DMS 273 (cell line): ENCODE results near the gene MAGI1.
"Not testable (repeated sequence)": the region's sequence is repeated elsewhere in the genome, so short reads cannot be mapped to it uniquely, and the experiment has no call there.

Experiments used
- DNase-seq: peaks from one replicate; lab custom pipeline; 2025; ENCODE audit not compliant: unreplicated experiment; lab: John Stamatoyannopoulos, UW

MAGI1 gene

GRCh38 chr3:65912647-65913046 lies 126.1 kb downstream of the MAGI1 start:
- DNase-seq = no peak

DNA sequence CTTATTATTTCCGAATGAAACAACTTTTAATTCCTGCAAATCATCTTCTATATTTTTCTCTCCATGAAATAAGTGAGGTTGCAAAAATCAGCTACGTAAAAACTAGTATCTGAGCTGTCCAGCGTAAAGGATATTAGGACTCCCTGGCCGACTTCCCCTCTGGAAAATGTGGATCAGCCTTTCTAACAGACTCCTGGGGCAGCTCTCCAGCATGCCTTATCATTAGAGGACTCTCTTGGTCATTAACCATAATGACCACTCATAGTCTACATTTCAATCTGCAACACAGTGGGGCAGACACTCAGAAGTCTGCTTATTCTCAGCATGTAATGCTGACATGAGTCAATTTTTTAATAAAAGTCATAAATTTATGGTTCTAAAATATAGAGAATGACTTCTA lies 130.1 kb downstream of the MAGI1 start:
- DNase-seq = no peak

DNA sequence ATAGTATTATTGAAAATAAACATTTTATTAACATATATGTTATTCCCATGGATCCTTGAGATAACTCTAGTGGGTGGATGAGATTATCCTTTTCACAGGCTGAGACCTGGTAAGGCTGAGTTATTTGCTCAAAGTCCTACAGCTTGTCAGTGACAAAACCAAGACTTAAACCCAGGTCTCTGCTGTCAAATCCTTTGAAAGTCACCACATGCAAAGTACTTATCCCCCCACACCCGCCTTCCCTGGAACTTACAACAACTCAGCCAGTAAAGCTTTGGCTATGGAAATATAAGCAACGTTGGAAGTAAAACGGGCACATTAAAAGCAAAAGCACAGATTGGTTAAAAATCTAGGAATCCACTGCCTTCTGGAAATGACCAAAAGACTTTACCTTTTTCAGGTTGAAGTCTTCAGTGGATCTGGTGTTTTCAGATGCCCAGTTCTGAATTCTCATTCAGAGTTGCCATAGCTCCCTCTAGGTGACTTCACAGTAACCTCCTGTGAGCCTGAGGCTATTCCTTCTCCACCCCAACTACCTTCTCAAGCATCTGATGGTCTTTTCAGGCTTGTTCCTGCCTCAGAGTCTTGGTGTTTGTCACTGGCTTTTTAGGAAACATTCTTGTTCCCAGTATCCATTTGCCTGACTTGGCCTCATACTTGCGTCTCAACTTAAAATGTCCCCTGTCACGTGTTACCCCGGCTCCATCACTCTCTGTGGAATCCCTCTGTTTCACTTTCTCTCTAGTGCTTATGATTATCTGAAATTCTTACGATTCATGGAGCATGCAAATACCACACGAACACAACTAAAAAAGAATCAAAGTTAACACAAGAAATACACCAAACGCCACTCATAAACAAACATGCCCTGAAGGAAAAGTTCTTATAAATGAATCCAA lies 131.2 kb downstream of the MAGI1 start:
- DNase-seq = no peak

GRCh38 chr3:65905771-65906170 lies 132.9 kb downstream of the MAGI1 start:
- no peak for DNase-seq

DNA sequence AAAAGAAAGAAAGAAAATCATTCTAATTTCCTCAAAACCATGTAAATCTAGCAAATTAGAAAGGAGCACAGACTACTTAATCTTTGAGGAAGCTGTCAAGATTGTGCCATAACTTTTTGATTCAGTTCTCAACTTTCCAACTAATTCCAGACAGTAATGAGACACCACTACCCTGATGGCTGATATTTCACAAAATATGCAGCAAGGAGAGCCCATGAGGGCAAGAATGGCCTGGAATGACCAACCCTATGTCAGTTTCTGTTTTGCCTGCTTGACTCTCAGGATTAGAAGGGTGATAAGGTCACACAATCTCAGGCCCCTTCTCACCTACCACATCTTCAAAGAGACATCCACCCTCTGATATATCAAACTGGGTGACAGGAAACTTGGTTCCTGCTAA lies 134.7 kb downstream of the MAGI1 start:
- no peak for DNase-seq

DNA sequence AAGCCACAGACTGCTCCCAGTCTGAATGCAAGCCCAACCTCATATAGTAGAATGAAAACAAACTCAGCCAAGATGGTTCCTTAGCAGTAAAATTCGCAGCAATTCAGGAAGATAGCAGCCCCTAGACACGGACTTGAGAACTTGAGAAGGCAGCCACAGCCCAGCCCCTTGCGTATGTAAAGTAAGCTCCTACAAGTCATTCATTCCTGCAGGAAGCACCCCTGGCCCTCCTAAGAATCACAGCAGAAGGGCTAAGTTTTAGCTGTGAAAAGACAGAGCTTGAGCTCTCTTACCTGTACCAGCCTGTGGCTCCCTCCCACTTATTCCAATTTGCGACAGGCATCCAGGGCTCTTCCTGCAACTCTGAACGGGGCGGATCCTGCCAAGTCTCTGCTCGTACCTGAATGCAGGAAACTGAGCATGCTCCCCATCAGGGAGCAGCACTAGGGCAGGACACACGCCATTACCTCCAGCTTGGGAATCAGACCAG lies 136.4 kb downstream of the MAGI1 start:
- DNase-seq = no peak

DNA sequence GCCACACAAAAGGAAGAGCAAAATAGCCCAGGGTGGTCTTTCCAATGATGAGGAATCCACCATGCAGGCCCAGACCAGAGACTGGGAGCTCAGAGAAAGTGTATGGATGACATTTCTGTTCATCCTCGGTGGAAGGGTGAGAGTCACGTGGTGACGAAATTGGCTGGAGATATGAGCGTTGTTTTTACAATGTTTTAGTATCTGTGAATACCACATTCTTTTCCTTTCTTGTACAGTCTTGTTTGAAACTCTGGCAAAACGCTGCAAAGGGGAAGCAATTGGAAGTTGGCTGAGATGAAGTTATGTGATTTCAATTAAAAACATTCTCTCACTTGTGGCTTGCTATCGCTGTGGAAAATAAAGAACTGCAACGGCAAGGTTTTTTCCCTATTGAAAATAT lies 137.5 kb downstream of the MAGI1 start:
- DNase-seq = no peak

GRCh38 chr3:65899226-65899625 lies 139.5 kb downstream of the MAGI1 start:
- no peak for DNase-seq

DNA sequence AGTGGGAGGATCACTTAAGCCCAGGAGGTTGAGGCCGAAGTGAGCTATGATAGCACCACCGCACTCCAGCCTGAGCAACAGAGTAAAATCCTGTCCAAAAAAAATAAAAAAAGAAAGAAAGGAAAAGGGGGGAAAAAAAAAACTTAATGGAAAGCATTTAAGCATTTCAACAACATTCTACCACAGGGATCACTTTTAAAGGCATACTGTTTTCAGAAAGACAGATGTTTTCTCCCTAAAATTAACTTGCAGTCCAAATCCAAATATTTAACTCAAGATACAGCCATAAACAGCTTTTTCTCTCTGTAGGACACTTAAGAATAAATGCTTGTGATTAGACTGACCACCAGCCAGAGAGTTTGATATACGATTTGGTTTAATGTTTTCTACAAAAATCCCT lies 141.0 kb downstream of the MAGI1 start:
- no peak for DNase-seq

DNA sequence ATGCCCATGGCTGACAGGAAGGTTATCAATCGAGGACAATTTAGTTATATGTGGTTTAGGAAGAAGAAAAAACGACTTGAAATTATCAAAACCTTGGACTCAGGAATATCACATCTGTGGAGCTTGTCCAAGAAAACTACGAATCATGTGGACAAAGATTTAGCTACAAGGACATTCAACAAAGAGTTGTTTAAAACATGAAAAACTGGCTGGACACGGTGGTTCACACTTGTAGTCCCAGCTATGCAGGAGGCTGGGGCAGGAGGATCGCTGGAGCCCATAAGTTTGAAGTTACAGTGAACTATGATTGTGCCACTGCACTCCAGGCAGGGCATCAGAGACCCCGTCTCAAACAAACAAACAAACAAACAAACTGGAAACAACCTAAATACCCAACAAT lies 142.4 kb downstream of the MAGI1 start:
- DNase-seq = no peak

DNA sequence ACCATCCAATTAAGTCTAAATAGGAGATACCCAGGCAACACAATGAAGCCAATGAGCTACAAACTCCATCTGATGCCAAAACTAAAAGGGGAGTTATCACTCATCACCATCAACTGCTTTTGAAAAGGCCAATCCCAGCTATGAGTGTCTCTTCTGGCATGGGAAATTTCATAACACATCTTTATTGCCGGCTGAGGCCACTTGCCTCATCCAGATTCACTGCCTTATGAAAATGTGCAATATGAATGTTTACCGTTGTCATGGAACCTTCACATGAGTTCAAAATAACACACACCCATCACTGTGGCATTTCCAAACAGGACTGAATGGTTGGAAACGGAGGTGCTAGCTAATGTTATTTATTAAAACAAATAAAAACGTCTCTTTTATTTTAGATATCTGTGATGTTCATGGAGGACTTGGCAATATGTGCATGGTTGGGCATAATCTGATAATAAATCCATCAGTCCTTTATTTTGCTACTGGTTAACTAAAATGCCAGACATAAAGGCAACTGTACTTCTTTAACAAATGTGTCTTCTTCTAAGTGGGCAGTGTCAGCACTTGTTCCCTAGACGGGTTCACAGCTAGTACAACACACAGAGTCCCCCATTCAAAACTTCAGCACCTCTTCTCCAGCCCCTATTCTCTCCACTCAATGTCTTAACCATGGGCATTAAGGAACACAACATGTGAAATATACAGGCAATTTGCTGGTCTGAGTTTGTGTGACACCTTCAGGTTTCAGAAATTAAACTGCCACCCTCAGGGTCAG lies 143.9 kb downstream of the MAGI1 start:
- no peak for DNase-seq

DNA sequence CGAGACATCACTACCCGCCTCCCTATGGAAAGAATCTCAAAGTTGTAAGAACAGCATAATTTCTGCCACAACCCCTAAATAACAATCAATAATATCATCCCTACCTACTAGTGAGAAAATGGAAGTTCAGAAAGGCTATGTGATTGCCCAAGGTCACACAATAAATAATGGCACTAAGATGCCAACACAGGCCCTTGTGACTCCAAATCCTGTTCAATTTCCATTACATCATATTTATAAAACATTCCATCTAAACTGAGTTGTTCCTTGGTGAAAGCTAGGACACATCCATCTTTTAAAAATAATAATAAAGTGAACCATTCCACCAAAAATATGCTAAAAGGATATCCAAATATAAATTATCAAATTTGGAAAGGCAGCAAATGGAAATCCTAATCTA lies 144.6 kb downstream of the MAGI1 start:
- no peak for DNase-seq

- DNase-seq = no peak
These were observed 145.1 kb downstream of the MAGI1 start for GRCh38 chr3:65893631-65894030.

- DNase-seq = not testable (repeated sequence)
These were observed 147.2 kb downstream of the MAGI1 start for GRCh38 chr3:65891477-65891876.

GRCh38 chr3:65890328-65890727 lies 148.4 kb downstream of the MAGI1 start:
- DNase-seq = no peak

DNA sequence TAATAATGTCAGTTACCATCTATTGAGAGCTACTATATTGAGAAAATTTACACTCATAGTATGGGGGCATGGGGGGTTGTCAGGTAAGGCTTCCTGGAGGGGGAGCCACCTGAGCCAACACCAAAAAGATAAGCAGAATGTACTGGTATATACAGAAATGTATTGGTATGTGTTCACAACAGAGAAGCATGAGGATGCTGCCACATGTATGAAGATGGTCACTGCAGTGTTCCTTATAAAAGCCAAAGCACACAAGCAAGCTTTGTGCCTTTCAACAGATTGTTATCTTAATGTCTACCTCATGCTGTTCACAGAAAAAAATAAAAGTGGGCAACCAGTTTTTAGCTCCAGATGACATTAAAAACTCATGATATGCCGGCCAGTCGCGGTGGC lies 149.0 kb downstream of the MAGI1 start:
- DNase-seq = no peak

DNA sequence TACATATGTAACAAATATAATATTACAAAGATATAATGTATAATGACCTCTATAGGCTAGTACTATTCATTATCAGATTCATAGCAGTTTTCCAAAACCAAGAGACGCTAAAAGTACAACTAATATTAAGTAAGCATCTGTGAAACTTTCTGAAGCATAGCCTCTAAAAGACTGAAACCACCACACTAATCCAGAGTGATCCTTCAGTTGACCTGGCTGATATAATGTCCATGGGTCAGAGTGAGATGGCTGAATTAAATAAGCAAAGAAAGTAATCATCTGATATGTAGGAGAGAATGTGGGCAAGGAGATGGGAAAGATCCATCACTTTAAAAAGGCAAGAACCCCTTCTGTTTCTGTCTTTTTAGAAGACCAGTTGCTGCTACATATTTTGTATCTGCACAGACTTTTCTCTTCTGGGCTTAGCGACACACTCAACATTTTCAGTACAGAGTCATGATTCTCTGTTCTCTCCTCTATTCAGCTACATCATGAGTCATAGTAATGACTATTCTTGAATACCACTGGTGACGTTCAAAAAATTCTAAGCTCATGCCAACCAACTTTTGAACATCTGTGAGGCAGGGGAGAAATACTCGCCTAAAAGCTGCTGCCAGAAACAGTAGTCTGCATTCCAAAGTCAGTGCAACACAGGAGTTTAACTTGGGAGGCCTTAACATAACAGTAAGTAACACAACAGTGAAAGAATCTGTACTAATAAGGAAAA lies 149.6 kb downstream of the MAGI1 start:
- DNase-seq = peak; percentile 34

DNA sequence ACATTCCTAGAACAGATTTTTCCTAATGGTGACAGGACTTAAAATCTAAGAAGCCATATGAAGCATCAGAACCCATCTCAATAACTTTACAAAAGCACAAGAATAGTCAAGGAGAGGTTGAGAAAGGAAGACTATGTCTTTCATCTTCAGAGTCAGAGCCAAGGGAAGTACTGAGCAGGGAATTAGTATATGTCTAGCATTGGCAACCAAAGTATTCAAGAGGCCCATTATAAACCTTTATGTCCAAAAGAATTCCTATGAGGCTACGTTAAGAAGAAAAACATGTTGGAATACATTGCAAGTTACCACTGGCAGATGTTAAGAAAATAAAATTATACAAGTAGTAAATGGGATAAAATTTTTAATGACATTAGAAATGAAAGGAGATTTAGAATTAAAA lies 150.5 kb downstream of the MAGI1 start:
- no peak for DNase-seq

GRCh38 chr3:65886391-65886790 lies 152.3 kb downstream of the MAGI1 start:
- peak; percentile 56 for DNase-seq

DNA sequence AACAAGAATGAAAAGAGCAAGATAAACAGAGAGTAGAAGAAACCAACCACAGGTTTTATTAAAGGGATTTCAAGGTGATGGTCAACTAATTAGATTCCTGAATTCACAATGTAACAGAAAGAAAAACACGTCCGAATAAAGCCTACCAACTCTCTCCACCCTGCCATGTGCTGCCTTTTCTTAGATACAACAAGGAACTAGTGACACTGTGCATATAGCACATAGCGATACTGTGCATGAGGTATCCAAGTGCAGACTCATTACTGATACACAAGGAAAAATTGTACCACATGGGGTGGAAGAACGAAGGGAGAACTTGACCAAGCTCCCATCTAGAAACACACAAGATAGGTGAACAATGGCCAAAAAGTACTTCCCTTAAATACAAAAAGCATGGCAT lies 154.6 kb downstream of the MAGI1 start:
- no peak for DNase-seq

DNA sequence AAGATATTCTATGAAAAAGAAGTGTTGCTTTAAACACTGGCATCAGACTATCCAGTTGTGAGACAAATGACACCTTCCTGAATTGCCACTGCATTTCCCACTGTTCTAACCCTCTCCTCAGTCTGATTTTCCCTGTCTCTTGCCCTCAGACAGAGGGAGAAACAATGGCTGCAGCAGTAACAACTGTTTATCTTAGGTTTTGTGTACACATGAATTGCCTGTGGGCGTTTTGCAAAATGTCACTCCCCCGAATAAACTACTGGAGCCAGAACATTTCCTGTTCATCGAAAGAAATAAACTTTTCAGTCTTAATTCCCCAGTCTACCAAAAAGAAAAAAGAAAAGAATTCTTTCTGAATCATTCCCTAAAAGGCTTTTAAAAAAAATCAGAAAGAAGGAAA lies 155.1 kb downstream of the MAGI1 start:
- DNase-seq = no peak
